Fibroblast of villous mesenchyme (primary cell): ENCODE data around the gene ZNF423. TPM values are rescaled to one million over a fixed set of nuclear protein-coding genes. Genes with fewer than 3 reads are reported as not detected.

ENCODE experiments used
- DNase-seq: peaks from one replicate; pipeline ENCODE4 v3.0.0-alpha.2; 2010; ENCODE audit warnings: low read depth
- H3K4me3 ChIP-seq: 2 replicates; pipeline ENCODE4 v1.5.1; 2011; ENCODE audit warnings: low read depth, mild to moderate bottlenecking, low read length
- CTCF ChIP-seq: IDR thresholded peaks from 2 replicates; pipeline ENCODE4 v1.5.1; 2012; ENCODE audit warnings: low read depth, mild to moderate bottlenecking, low read length; ENCODE audit not compliant: insufficient read depth
- total RNA-seq: library from RNA; depleted of rRNA; stranded (reverse); fragments of >200 nt; gene quantifications from 2 replicates; pipeline ENCODE4 v1.2.3, GENCODE V29; 2012

Gene ZNF423
- total RNA-seq, 1 donor: 0.43 TPM

GRCh38 chr16:49638673-49639610 lies 217.0 kb downstream of the ZNF423 start:
- no peak for DNase-seq
- no peak overlapping the region for H3K4me3 ChIP-seq
- no peak for TF ChIP-seq CTCF

- no peak for TF ChIP-seq CTCF
- no peak overlapping the region for H3K4me3 ChIP-seq
- DNase-seq: no peak
Observed at GRCh38 chr16:49637933-49638672, 217.8 kb downstream of the ZNF423 start.

DNA sequence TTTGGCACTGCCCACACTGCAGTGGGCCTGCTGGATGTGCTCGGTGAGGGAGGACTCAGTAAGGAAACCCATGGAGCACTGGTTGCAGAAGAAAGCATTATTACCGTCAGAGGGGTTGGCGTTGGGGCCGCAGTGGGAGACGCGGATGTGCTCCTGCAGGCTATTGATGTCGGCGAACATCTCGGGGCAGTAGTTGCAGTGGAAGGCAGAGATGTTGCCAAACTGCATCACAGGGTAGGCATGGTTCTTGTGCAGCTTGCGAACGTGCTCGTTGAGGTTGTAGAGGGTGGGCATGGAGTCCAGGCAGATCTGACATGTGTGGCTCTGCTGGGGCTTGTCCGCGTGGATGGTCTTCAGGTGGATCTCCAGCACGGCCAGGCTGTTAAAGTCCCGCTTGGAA lies 218.4 kb downstream of the ZNF423 start:
- H3K4me3 ChIP-seq: no peak overlapping the region
- no peak for TF ChIP-seq CTCF
- no peak for DNase-seq

- H3K4me3 ChIP-seq: no peak overlapping the region
- DNase-seq: no peak
- no peak for TF ChIP-seq CTCF
Observed at GRCh38 chr16:49636608-49637007, 219.3 kb downstream of the ZNF423 start.

- TF ChIP-seq CTCF: no peak
- DNase-seq: no peak
- H3K4me3 ChIP-seq: no peak overlapping the region
Observed at GRCh38 chr16:49635591-49636581, 220.0 kb downstream of the ZNF423 start.

GRCh38 chr16:49635009-49635350 lies 220.9 kb downstream of the ZNF423 start:
- no peak for TF ChIP-seq CTCF
- H3K4me3 ChIP-seq: no peak overlapping the region
- no peak for DNase-seq
